MM.1S (cell line): ENCODE results near the gene CYTH1.

Source experiments
- DNase-seq: peaks from one replicate; pipeline ENCODE4 v3.0.0-alpha.2; 2015
- H2AFZ ChIP-seq: fragments of 300-600 bp; sonication (generic); 2 replicates; pipeline ENCODE4 v1.6.0; 2016; ENCODE audit warnings: antibody characterized with exemption, low read length
- H3F3A ChIP-seq: fragments of 300-600 bp; sonication (generic); 2 replicates; pipeline ENCODE4 v1.6.1; 2016; ENCODE audit warnings: mild to moderate bottlenecking, antibody characterized with exemption, low read length, moderate library complexity, mixed read lengths; ENCODE audit not compliant: insufficient read depth
- H3K27ac ChIP-seq: fragments of 300-600 bp; sonication (generic); 2 replicates; pipeline ENCODE4 v1.5.1; 2016; ENCODE audit warnings: mild to moderate bottlenecking, low read length
- H3K27me3 ChIP-seq: fragments of 300-600 bp; sonication (generic); replicated peaks from 2 replicates; pipeline ENCODE4 v1.6.0; 2016; ENCODE audit warnings: low read length; ENCODE audit not compliant: insufficient read depth
- H3K36me3 ChIP-seq: fragments of 300-600 bp; sonication (generic); replicated peaks from 2 replicates; pipeline ENCODE4 v1.6.1; 2016; ENCODE audit warnings: mild to moderate bottlenecking, low read length, mixed read lengths; ENCODE audit not compliant: insufficient read depth
- H3K4me1 ChIP-seq: fragments of 300-600 bp; sonication (generic); 2 replicates; pipeline ENCODE4 v1.6.1; 2016; ENCODE audit warnings: low read length, mixed read lengths
- H3K4me2 ChIP-seq: fragments of 300-600 bp; sonication (generic); 2 replicates; pipeline ENCODE4 v1.6.0; 2016; ENCODE audit warnings: low read depth, low read length
- H3K4me3 ChIP-seq: fragments of 300-600 bp; sonication (generic); 2 replicates; pipeline ENCODE4 v1.5.1; 2016; ENCODE audit warnings: low read length, mixed read lengths
- H3K79me2 ChIP-seq: fragments of 300-600 bp; sonication (generic); 2 replicates; pipeline ENCODE4 v1.6.1; 2016; ENCODE audit warnings: mixed run types, low read length, mixed read lengths
- H3K9ac ChIP-seq: fragments of 300-600 bp; sonication (generic); 2 replicates; pipeline ENCODE4 v1.6.1; 2016; ENCODE audit warnings: low read length, mixed read lengths
- H3K9me2 ChIP-seq: fragments of 300-600 bp; sonication (generic); replicated peaks from 2 replicates; pipeline ENCODE4 v1.6.1; 2016; ENCODE audit warnings: mild to moderate bottlenecking, low read length, mixed read lengths; ENCODE audit not compliant: insufficient read depth
- H3K9me3 ChIP-seq: fragments of 300-600 bp; sonication (generic); replicated peaks from 2 replicates; pipeline ENCODE4 v1.6.1; 2016; ENCODE audit warnings: mild to moderate bottlenecking, low read length, mixed read lengths; ENCODE audit not compliant: insufficient read depth
- H4K20me1 ChIP-seq: fragments of 300-600 bp; sonication (generic); 2 replicates; pipeline ENCODE4 v1.6.1; 2016; ENCODE audit warnings: mild to moderate bottlenecking, low read length, moderate library complexity, mixed read lengths; ENCODE audit not compliant: insufficient read depth
- EZH2 ChIP-seq: fragments of 300-600 bp; sonication (generic); optimal IDR thresholded peaks from 2 replicates; pipeline ENCODE3; 2017; ENCODE audit warnings: low read depth, mild to moderate bottlenecking, antibody characterized with exemption, low read length, mixed read lengths
- EZH2phosphoT487 ChIP-seq: fragments of 300-600 bp; sonication (generic); IDR thresholded peaks from 2 replicates; pipeline ENCODE4 v1.6.1; 2018; ENCODE audit warnings: antibody characterized with exemption, low read length
- TF ChIP-seq, protein P1 (sequence below): fragments of 300-600 bp; sonication (generic); IDR thresholded peaks from 2 replicates; pipeline ENCODE4 v1.5.1; 2016; ENCODE audit warnings: antibody characterized with exemption, low read length, mixed read lengths

The CYTH1 gene

DNA sequence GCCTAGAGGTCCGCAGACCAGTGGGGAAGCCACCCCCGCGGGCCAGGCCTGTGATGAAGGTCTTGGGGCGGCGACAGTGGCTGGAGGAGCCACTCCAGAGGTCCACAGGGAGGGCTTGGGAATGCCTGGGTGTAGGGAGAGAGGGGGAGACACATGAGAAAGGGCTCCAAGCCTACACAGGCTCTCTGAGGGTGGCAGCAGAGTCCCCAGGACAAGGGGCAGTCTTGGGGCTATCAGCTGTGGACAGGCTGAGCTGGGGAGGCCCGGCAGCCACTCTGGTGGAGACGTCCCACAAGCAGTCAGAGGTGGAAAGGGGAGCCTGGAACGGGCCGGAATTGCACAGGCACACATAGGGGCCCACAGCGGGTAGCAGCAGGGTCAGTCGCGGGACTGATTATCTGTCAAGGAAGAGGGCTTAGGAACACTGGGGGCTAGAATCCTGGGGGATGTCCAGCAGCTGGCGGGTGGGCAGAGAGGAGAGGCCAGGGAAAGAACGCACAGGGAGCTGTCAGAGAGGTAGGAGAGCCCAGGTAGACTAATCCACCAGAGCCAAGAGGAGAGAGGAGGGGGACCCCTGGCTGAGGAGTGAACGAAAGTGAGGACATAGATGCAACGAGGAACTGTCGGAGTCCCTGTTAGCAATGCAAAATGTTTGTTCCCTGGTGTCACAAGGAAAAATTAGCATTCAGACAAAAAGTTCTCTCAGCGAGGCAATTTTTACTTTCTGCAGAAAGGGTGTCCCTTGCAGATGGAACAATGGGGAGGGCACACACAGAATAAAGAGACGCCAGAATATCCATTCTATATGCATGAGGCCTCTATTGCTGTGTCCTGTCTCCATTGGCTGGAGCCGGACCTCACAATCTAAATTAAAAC, 111.0 kb downstream of the CYTH1 start:
- Histone ChIP-seq H3K9ac (no peak overlapping the region), H3K4me3 (no peak overlapping the region), H3K9me3 (no peaks in the 10 kb centered on the region), H3K4me1 (no peaks in the 10 kb centered on the region), H3K36me3 (peaks cover 9% of the 10 kb centered on the region; the same call in 1 of the 2 replicates), H3F3A (peaks cover 3% of the 10 kb centered on the region; the same call in 1 of the 2 replicates), H3K4me2 (no peak overlapping the region), H2AFZ (no peak overlapping the region), H3K27me3 (no peaks in the 10 kb centered on the region), H4K20me1 (no peaks in the 10 kb centered on the region; the same call in 1 of the 2 replicates), H3K9me2 (no peaks in the 10 kb centered on the region), H3K27ac (no peak overlapping the region), H3K79me2 (no peaks in the 10 kb centered on the region)
- no peak for DNase-seq
- no peak for TF ChIP-seq EZH2phosphoT487
- no peak for TF ChIP-seq EZH2
- TF ChIP-seq, protein P1, sequence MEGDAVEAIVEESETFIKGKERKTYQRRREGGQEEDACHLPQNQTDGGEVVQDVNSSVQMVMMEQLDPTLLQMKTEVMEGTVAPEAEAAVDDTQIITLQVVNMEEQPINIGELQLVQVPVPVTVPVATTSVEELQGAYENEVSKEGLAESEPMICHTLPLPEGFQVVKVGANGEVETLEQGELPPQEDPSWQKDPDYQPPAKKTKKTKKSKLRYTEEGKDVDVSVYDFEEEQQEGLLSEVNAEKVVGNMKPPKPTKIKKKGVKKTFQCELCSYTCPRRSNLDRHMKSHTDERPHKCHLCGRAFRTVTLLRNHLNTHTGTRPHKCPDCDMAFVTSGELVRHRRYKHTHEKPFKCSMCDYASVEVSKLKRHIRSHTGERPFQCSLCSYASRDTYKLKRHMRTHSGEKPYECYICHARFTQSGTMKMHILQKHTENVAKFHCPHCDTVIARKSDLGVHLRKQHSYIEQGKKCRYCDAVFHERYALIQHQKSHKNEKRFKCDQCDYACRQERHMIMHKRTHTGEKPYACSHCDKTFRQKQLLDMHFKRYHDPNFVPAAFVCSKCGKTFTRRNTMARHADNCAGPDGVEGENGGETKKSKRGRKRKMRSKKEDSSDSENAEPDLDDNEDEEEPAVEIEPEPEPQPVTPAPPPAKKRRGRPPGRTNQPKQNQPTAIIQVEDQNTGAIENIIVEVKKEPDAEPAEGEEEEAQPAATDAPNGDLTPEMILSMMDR, result no peak

DNA sequence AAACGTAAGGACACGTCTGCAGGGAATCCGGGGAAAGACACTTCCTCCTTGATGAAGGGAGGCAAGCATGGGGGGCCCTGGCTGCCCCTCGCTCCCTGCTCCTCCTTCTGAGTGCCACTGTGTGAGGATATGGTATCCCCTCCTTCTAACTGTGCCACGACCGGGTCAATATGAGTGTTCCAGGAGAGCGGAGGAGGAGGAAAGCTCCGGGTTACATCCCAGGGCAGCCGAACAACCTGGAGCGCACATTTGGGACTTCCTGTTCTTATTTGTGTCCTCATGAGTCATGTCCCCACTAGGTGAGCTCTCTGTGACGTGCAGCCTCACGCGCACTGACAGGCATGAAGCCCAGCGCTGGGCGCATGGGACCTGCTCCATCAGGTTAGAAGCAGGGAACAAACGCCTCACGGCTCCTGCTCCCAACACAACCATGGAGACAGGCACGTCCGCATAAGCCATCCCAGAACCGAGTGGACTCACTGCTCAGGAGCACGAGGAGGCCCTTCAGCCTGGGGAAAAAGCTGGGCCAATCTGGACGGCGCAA, 112.0 kb downstream of the CYTH1 start:
- peaks cover 3% of the 10 kb centered on the region; the same call in 1 of the 2 replicates for H3F3A ChIP-seq
- no peaks in the 10 kb centered on the region for H3K9me2 ChIP-seq
- H4K20me1 ChIP-seq, result no peaks in the 10 kb centered on the region; the same call in 1 of the 2 replicates
- no peak overlapping the region for H3K4me3 ChIP-seq
- no peak overlapping the region for H2AFZ ChIP-seq
- no peaks in the 10 kb centered on the region for H3K9me3 ChIP-seq
- H3K27ac ChIP-seq, result no peak overlapping the region
- H3K9ac ChIP-seq, result no peak overlapping the region
- DNase-seq, result no peak
- H3K4me2 ChIP-seq, result no peak overlapping the region
- H3K36me3 ChIP-seq, result 0 out of 2 replicates have a peak, but pooled peaks cover 3% of the 10 kb centered on the region
- H3K27me3 ChIP-seq, result no peaks in the 10 kb centered on the region
- TF ChIP-seq, protein P1, result no peak
- TF ChIP-seq EZH2 (no peak), EZH2phosphoT487 (no peak)
- H3K4me1 ChIP-seq, result no peaks in the 10 kb centered on the region
- H3K79me2 ChIP-seq, result no peaks in the 10 kb centered on the region

DNA sequence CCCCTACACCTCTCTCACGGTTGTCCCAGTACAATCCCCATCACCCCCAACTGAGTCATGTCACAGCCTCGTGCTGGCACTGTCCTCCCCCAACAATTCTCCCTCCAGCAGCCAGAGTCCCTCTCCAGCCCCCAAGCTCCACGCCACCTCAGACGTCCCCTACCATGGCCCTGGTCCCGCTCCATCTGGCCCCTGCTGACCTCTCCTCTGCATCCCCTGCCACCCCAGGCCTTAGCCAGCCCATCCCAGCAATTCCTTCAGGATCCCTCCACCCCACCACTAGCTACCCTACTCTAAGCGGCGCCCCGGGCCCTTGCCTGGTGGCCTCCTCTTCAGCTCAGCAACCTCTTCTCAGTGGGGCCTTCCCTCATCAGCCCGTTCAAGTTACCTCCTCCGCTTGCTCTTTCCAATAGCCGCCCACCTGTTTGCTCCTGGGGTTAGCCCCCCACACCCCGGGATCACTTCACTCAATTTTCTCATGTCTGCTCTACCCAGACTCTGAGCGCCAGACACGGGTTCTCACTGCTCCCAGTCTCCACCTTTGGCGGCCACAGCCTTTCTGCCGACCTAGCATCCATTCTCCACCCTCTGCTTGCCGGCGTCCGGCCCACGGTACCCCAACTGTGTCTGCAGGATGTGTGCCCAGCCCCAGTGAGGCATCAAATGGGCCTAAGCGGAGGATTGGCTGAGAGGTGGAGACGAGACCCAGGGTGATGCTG, 112.7 kb downstream of the CYTH1 start:
- Histone ChIP-seq H3K4me2 (no peak overlapping the region), H3F3A (peaks cover 3% of the 10 kb centered on the region; the same call in 1 of the 2 replicates), H3K9ac (no peak overlapping the region)

More for the DNA sequence above, 112.7 kb downstream of the CYTH1 start:
- Histone ChIP-seq H3K4me3 (no peak overlapping the region), H3K9me2 (no peaks in the 10 kb centered on the region), H3K9me3 (no peaks in the 10 kb centered on the region), H3K4me1 (no peaks in the 10 kb centered on the region), H3K27ac (no peak overlapping the region), H3K79me2 (no peaks in the 10 kb centered on the region), H3K36me3 (0 out of 2 replicates have a peak, but pooled peaks cover under 1% of the 10 kb centered on the region), H3K27me3 (no peaks in the 10 kb centered on the region), H4K20me1 (no peaks in the 10 kb centered on the region; the same call in 1 of the 2 replicates), H2AFZ (no peak overlapping the region)
- no peak for DNase-seq
- TF ChIP-seq, protein P1, result no peak
- no peak for TF ChIP-seq EZH2phosphoT487
- TF ChIP-seq EZH2, result no peak
